GM20000 (cell line): ENCODE measurements around the gene RNASEL.
"Not testable (repeated sequence)": the region's sequence is repeated elsewhere in the genome, so short reads cannot be mapped to it uniquely, and the experiment has no call there.

Experiments
- DNase-seq: peaks from one replicate; pipeline ENCODE4 v3.0.0; 2012; ENCODE audit warnings: low spot score
- CTCF ChIP-seq: IDR thresholded peaks from 2 replicates; pipeline ENCODE4 v1.5.1; 2012; ENCODE audit warnings: mild to moderate bottlenecking, control low read depth; ENCODE audit errors: extremely low read depth, missing control alignments

RNASEL gene

GRCh38 chr1:182588500-182589396 is at the start of gene RNASEL:
Gene RNASEL (minus strand): TSS chr1:182589256. CDS start chr1:182586806, 2,450 bp downstream.
- DNase-seq: peak; percentile 56
- TF ChIP-seq CTCF: no peak

GRCh38 chr1:182637769-182638168 is 48.7 kb upstream of the RNASEL start:
- no peak for TF ChIP-seq CTCF
- DNase-seq: no peak

- no peak for TF ChIP-seq CTCF
- no peak for DNase-seq
Measured at GRCh38 chr1:182635871-182636270, 46.8 kb upstream of the RNASEL start.

GRCh38 chr1:182634306-182635072 is 45.4 kb upstream of the RNASEL start:
- DNase-seq: no peak
- TF ChIP-seq CTCF: no peak

GRCh38 chr1:182633657-182634281 is 44.7 kb upstream of the RNASEL start:
- TF ChIP-seq CTCF: no peak
- no peak for DNase-seq

GRCh38 chr1:182633031-182633430 is 44.0 kb upstream of the RNASEL start:
- no peak for TF ChIP-seq CTCF
- DNase-seq: no peak

- not testable (repeated sequence) for DNase-seq
Measured at GRCh38 chr1:182632441-182632857, 43.4 kb upstream of the RNASEL start.
